GM23338 (cell line): ENCODE measurements around the gene NEIL3. TPM values are rescaled to one million over a fixed set of nuclear protein-coding genes. Genes with fewer than 3 reads are reported as not detected.

Source experiments
- ATAC-seq: fragments of 200-7000 bp; cut with Tn5 transposase; 3 replicates; pipeline ENCODE4 v1.9.1; 2020
- DNase-seq: peaks from one replicate; pipeline ENCODE4 v3.0.0-alpha.2; 2015; ENCODE audit warnings: low spot score
- H2AFZ ChIP-seq: fragments of 200-600 bp; sonication (generic); 2 replicates; pipeline ENCODE4 v1.8.0; 2016; ENCODE audit warnings: antibody characterized with exemption, mild to moderate bottlenecking, moderate library complexity
- H3F3A ChIP-seq: fragments of 200-600 bp; sonication (generic); replicated peaks from 2 replicates; pipeline ENCODE4 v1.8.0; 2017; ENCODE audit warnings: antibody characterized with exemption, mixed run types, low read depth
- H3K27ac ChIP-seq: fragments of 200-600 bp; sonication (generic); 2 replicates; pipeline ENCODE4 v1.6.1; 2016; ENCODE audit warnings: low read depth
- H3K27me3 ChIP-seq: fragments of 200-600 bp; sonication (generic); 2 replicates; pipeline ENCODE4 v1.8.0; 2016; ENCODE audit warnings: mild to moderate bottlenecking, mixed run types, moderate library complexity; ENCODE audit not compliant: insufficient read depth
- H3K36me3 ChIP-seq: fragments of 200-600 bp; sonication (generic); 2 replicates; pipeline ENCODE4 v1.8.0; 2016; ENCODE audit warnings: mild to moderate bottlenecking; ENCODE audit not compliant: insufficient read depth
- H3K4me1 ChIP-seq: fragments of 200-600 bp; sonication (generic); 2 replicates; pipeline ENCODE4 v1.8.0; 2016; ENCODE audit warnings: mild to moderate bottlenecking, moderate library complexity; ENCODE audit not compliant: insufficient read depth
- H3K4me2 ChIP-seq: fragments of 200-600 bp; sonication (generic); 2 replicates; pipeline ENCODE4 v1.7.1; 2017; ENCODE audit warnings: mixed run types
- H3K4me3 ChIP-seq: fragments of 200-600 bp; sonication (generic); 2 replicates; pipeline ENCODE4 v1.6.1; 2016; ENCODE audit warnings: mixed run types
- H3K79me2 ChIP-seq: fragments of 200-600 bp; sonication (generic); replicated peaks from 2 replicates; pipeline ENCODE4 v1.8.0; 2017; ENCODE audit warnings: mild to moderate bottlenecking; ENCODE audit not compliant: insufficient read depth
- H3K9me2 ChIP-seq: fragments of 200-600 bp; sonication (generic); 2 replicates; pipeline ENCODE4 v1.8.0; 2017; ENCODE audit not compliant: insufficient read depth
- H4K20me1 ChIP-seq: fragments of 200-600 bp; sonication (generic); replicated peaks from 2 replicates; pipeline ENCODE4 v1.8.0; 2017; ENCODE audit warnings: mild to moderate bottlenecking; ENCODE audit not compliant: insufficient read depth
- H3K27ac Mint-ChIP-seq: 2 replicates; pipeline ENCODE4 v1.8.0; 2020; ENCODE audit warnings: inconsistent platforms, mild to moderate bottlenecking, moderate library complexity, mixed read lengths
- H3K27me3 Mint-ChIP-seq: 3 replicates; pipeline ENCODE4 v1.8.0; 2022; ENCODE audit warnings: low read depth, mild to moderate bottlenecking, moderate library complexity, mixed read lengths, inconsistent platforms; ENCODE audit not compliant: insufficient read depth, poor library complexity
- H3K36me3 Mint-ChIP-seq: 3 replicates; pipeline ENCODE4 v1.8.0; 2021; ENCODE audit warnings: low read depth, mild to moderate bottlenecking, inconsistent platforms, moderate library complexity, mixed read lengths
- H3K4me1 Mint-ChIP-seq: 3 replicates; pipeline ENCODE4 v1.8.0; 2020; ENCODE audit warnings: mild to moderate bottlenecking, inconsistent platforms, mixed read lengths
- H3K4me3 Mint-ChIP-seq: 3 replicates; pipeline ENCODE4 v1.8.0; 2021; ENCODE audit warnings: moderate library complexity, mild to moderate bottlenecking, inconsistent platforms, mixed read lengths
- H3K9me3 Mint-ChIP-seq: 3 replicates; pipeline ENCODE4 v1.8.0; 2020; ENCODE audit warnings: moderate library complexity, mild to moderate bottlenecking, inconsistent platforms, mixed read lengths
- ETS1 ChIP-seq: IDR thresholded peaks from 2 replicates; pipeline ENCODE4 v1.6.1; 2016; ENCODE audit warnings: antibody characterized with exemption
- EZH2phosphoT487 ChIP-seq: fragments of 200-600 bp; sonication (generic); IDR thresholded peaks from one replicate; pipeline ENCODE4 v1.8.1; 2018; ENCODE audit warnings: antibody characterized with exemption; ENCODE audit not compliant: unreplicated experiment
- JUNB ChIP-seq: IDR thresholded peaks from one replicate; pipeline ENCODE4 v1.6.1; 2016; ENCODE audit warnings: antibody characterized with exemption; ENCODE audit not compliant: unreplicated experiment
- NANOG ChIP-seq: IDR thresholded peaks from 2 replicates; pipeline ENCODE4 v1.6.1; 2016; ENCODE audit warnings: antibody characterized with exemption, borderline replicate concordance
- STAT1 ChIP-seq: IDR thresholded peaks from one replicate; pipeline ENCODE4 v1.6.1; 2016; ENCODE audit warnings: antibody characterized with exemption; ENCODE audit not compliant: unreplicated experiment
- ZNF114 ChIP-seq: fragments of 250-450 bp; sonication (Bioruptor Pico); IDR thresholded peaks from 2 replicates; pipeline ENCODE4 v1.5.0; 2020; ENCODE audit warnings: mild to moderate bottlenecking, moderate library complexity
- ZNF331 ChIP-seq: fragments of 250-450 bp; sonication (Bioruptor Pico); IDR thresholded peaks from 2 replicates; pipeline ENCODE4 v1.5.0; 2020; ENCODE audit warnings: low read depth, mild to moderate bottlenecking, moderate library complexity
- ZNF462 ChIP-seq: fragments of 250-450 bp; sonication (Bioruptor Pico); IDR thresholded peaks from 2 replicates; pipeline ENCODE4 v1.5.0; 2020; ENCODE audit warnings: mild to moderate bottlenecking, moderate library complexity
- polyA plus RNA-seq: library from polyadenylated mRNA; unstranded; fragments of >200 nt; fragmentation: Nextera tagmentation; extraction: Ambion mirVana; gene quantifications from 2 replicates; pipeline ENCODE4 v1.2.1, GENCODE V29; 2016
- total RNA-seq: library from RNA; depleted of rRNA; stranded (reverse); fragments of >200 nt; shearing (Covaris generic); gene quantifications from 2 replicates; pipeline ENCODE4 v1.2.3, GENCODE V29; 2014
- TF ChIP-seq, protein P1 (sequence below): IDR thresholded peaks from one replicate; pipeline ENCODE4 v1.6.1; 2018; ENCODE audit warnings: antibody characterized with exemption; ENCODE audit not compliant: unreplicated experiment
- TF ChIP-seq, protein P2 (sequence below), 2 experiments: fragments of 200-600 bp in 1 of 2; sonication (generic) in 1 of 2; conservative IDR thresholded peaks; 2 replicates each; pipeline versions ENCODE4 v1.5.1 to v1.6.1; 2016 to 2017; ENCODE audit warnings: antibody characterized with exemption in 2 of 2, low read depth in 2 of 2, mild to moderate bottlenecking in 2 of 2, moderate library complexity in 1 of 2

The NEIL3 gene
- total and polyA plus RNA-seq, 2 experiments from 2014 or later, result 11.8 to 15.4 TPM

- TF ChIP-seq, protein P1, sequence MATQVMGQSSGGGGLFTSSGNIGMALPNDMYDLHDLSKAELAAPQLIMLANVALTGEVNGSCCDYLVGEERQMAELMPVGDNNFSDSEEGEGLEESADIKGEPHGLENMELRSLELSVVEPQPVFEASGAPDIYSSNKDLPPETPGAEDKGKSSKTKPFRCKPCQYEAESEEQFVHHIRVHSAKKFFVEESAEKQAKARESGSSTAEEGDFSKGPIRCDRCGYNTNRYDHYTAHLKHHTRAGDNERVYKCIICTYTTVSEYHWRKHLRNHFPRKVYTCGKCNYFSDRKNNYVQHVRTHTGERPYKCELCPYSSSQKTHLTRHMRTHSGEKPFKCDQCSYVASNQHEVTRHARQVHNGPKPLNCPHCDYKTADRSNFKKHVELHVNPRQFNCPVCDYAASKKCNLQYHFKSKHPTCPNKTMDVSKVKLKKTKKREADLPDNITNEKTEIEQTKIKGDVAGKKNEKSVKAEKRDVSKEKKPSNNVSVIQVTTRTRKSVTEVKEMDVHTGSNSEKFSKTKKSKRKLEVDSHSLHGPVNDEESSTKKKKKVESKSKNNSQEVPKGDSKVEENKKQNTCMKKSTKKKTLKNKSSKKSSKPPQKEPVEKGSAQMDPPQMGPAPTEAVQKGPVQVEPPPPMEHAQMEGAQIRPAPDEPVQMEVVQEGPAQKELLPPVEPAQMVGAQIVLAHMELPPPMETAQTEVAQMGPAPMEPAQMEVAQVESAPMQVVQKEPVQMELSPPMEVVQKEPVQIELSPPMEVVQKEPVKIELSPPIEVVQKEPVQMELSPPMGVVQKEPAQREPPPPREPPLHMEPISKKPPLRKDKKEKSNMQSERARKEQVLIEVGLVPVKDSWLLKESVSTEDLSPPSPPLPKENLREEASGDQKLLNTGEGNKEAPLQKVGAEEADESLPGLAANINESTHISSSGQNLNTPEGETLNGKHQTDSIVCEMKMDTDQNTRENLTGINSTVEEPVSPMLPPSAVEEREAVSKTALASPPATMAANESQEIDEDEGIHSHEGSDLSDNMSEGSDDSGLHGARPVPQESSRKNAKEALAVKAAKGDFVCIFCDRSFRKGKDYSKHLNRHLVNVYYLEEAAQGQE, result no peak
- TF ChIP-seq STAT1, result no peak
- TF ChIP-seq, protein P2, sequence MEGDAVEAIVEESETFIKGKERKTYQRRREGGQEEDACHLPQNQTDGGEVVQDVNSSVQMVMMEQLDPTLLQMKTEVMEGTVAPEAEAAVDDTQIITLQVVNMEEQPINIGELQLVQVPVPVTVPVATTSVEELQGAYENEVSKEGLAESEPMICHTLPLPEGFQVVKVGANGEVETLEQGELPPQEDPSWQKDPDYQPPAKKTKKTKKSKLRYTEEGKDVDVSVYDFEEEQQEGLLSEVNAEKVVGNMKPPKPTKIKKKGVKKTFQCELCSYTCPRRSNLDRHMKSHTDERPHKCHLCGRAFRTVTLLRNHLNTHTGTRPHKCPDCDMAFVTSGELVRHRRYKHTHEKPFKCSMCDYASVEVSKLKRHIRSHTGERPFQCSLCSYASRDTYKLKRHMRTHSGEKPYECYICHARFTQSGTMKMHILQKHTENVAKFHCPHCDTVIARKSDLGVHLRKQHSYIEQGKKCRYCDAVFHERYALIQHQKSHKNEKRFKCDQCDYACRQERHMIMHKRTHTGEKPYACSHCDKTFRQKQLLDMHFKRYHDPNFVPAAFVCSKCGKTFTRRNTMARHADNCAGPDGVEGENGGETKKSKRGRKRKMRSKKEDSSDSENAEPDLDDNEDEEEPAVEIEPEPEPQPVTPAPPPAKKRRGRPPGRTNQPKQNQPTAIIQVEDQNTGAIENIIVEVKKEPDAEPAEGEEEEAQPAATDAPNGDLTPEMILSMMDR (conservative IDR thresholded peaks at IDR 0.05; ENCODE audit: low read depth in 2 of 2), result no peak
- TF ChIP-seq ETS1, result no peak
- TF ChIP-seq ZNF331 (CRISPR knock-in tag), result no peak
- TF ChIP-seq NANOG, result no peak
Observed at GRCh38 chr4:177374966-177375365, 65.3 kb downstream of the NEIL3 start (continued).

DNA sequence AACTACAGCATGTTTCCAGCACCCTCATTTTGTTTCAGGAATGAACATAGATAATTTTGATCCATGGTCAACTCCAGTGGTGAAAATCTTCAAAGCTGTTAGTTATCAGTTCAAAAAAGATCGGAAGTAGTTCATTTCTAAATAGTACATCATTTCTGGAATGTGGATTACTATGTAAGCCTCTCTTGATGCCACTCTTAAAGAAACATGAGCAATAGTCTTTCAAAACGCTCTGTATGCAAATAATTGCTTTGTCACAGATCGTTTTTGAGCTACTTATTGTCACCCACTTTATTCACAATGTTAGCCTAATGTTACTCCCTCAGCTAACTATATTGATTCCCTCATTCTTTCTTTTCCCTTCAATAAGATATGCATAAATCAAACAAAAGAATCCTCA lies 65.7 kb downstream of the NEIL3 start:
- Mint-ChIP-seq H3K9me3 (no peaks in the 10 kb centered on the region; the same call in 2 of the 3 replicates), H3K4me3 (no peak overlapping the region), H3K27me3 (no peaks in the 10 kb centered on the region), H3K36me3 (no peaks in the 10 kb centered on the region), H3K27ac (no peak overlapping the region), H3K4me1 (peaks cover 16% of the 10 kb centered on the region; the same call in 2 of the 3 replicates)
- no peak overlapping the region for H2AFZ ChIP-seq
- H3K27ac ChIP-seq, result no peak overlapping the region
- peaks cover 5% of the 10 kb centered on the region; the same call in 1 of the 2 replicates for H3K4me1 ChIP-seq
- no peaks in the 10 kb centered on the region for H3K9me2 ChIP-seq
- no peak overlapping the region for H3K4me2 ChIP-seq
- DNase-seq (no peak), ATAC-seq (no peak)
- H3K36me3 ChIP-seq, result no peaks in the 10 kb centered on the region
- H3K79me2 ChIP-seq, result no peaks in the 10 kb centered on the region
- H3K27me3 ChIP-seq, result no peaks in the 10 kb centered on the region
- no peak overlapping the region for H3K4me3 ChIP-seq
- H3F3A ChIP-seq, result no peaks in the 10 kb centered on the region
- no peaks in the 10 kb centered on the region for H4K20me1 ChIP-seq
- TF ChIP-seq EZH2phosphoT487, result no peak
- TF ChIP-seq ZNF462 (CRISPR knock-in tag), result no peak
- TF ChIP-seq JUNB, result no peak
- no peak for TF ChIP-seq ZNF114 (CRISPR knock-in tag)
